Astrocyte of the hippocampus (primary cell): ENCODE measurements around the gene NADK.
"Not testable (repeated sequence)": the region's sequence is repeated elsewhere in the genome, so short reads cannot be mapped to it uniquely, and the experiment has no call there.

Source experiments
- DNase-seq: peaks from one replicate; pipeline ENCODE4 v3.0.0; 2011; ENCODE audit warnings: low read depth, low spot score

Gene NADK

GRCh38 chr1:1764876-1765470 is 13.3 kb downstream of the NADK start:
- DNase-seq = no peak

GRCh38 chr1:1763657-1764621 is 14.3 kb downstream of the NADK start:
- DNase-seq = no peak

- DNase-seq = no peak
These were observed 16.5 kb downstream of the NADK start for GRCh38 chr1:1761504-1762376.

GRCh38 chr1:1760715-1761114 is 17.6 kb downstream of the NADK start:
- DNase-seq = no peak

- DNase-seq = no peak
These were observed 18.0 kb downstream of the NADK start for GRCh38 chr1:1760345-1760650.

- DNase-seq = no peak
These were observed 18.6 kb downstream of the NADK start for GRCh38 chr1:1759456-1760344.

GRCh38 chr1:1758692-1759455 is 19.4 kb downstream of the NADK start:
- no peak for DNase-seq

- DNase-seq = no peak
These were observed 20.1 kb downstream of the NADK start for GRCh38 chr1:1758059-1758621.

- no peak for DNase-seq
These were observed 20.7 kb downstream of the NADK start for GRCh38 chr1:1757422-1758058.

- DNase-seq = no peak
These were observed 21.4 kb downstream of the NADK start for GRCh38 chr1:1756661-1757421.

- no peak for DNase-seq
These were observed 22.4 kb downstream of the NADK start for GRCh38 chr1:1755852-1756251.

- DNase-seq = no peak
These were observed 22.8 kb downstream of the NADK start for GRCh38 chr1:1755426-1755825.

GRCh38 chr1:1754051-1754815 is 24.0 kb downstream of the NADK start:
- no peak for DNase-seq

GRCh38 chr1:1753607-1754005 is 24.7 kb downstream of the NADK start:
- DNase-seq = no peak

- no peak for DNase-seq
These were observed 25.3 kb downstream of the NADK start for GRCh38 chr1:1752636-1753606.

- DNase-seq = no peak
These were observed 26.1 kb downstream of the NADK start for GRCh38 chr1:1752190-1752589.

- DNase-seq = not testable (repeated sequence)
These were observed 28.3 kb downstream of the NADK start for GRCh38 chr1:1749941-1750340.
